Measurements from ENCODE around the gene HTRA3.

DNA sequence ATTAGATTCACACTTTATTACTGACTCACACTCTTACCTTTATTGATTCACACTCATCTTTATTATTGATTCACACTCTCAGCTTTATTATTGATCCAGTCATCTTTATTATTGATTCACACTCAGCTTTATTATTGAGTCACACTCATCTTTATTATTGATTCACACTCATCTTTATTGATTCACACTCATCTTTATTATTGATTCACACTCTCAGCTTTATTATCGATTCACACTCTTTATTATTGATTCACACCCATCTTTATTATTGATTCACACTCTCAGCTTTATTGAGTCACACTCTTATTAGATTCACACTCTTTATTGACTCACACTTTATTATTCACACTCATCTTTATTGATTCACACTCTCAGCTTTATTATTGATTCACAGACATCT lies 31.3 kb downstream of the HTRA3 start:
- TF ChIP-seq, protein P1, sequence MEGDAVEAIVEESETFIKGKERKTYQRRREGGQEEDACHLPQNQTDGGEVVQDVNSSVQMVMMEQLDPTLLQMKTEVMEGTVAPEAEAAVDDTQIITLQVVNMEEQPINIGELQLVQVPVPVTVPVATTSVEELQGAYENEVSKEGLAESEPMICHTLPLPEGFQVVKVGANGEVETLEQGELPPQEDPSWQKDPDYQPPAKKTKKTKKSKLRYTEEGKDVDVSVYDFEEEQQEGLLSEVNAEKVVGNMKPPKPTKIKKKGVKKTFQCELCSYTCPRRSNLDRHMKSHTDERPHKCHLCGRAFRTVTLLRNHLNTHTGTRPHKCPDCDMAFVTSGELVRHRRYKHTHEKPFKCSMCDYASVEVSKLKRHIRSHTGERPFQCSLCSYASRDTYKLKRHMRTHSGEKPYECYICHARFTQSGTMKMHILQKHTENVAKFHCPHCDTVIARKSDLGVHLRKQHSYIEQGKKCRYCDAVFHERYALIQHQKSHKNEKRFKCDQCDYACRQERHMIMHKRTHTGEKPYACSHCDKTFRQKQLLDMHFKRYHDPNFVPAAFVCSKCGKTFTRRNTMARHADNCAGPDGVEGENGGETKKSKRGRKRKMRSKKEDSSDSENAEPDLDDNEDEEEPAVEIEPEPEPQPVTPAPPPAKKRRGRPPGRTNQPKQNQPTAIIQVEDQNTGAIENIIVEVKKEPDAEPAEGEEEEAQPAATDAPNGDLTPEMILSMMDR (IDR thresholded peaks at IDR 0.05; ENCODE audit: insufficient read depth, low read depth, low read length): no peak
- TF ChIP-seq EZH2 (IDR thresholded peaks at IDR 0.05; ENCODE audit: insufficient read depth, low read length): no peak

All from astrocyte (in vitro differentiated cells and primary cell).